Hepatocyte (in vitro differentiated cells): ENCODE measurements around the gene RNPS1. TPM values are rescaled to one million over a fixed set of nuclear protein-coding genes. Genes with fewer than 3 reads are reported as not detected.

Source experiments
- DNase-seq: peaks from one replicate; pipeline ENCODE4 v3.0.0-alpha.2; 2016; ENCODE audit warnings: low spot score
- H2AFZ ChIP-seq: fragments of 200-600 bp; sonication (generic); 2 replicates; pipeline ENCODE4 v1.6.0; 2016; ENCODE audit warnings: antibody characterized with exemption, mild to moderate bottlenecking
- H3K27ac ChIP-seq: fragments of 200-600 bp; sonication (generic); 2 replicates; pipeline ENCODE4 v1.5.1; 2016; ENCODE audit warnings: mild to moderate bottlenecking
- H3K27me3 ChIP-seq: fragments of 200-600 bp; sonication (generic); 2 replicates; pipeline ENCODE4 v1.6.1; 2016
- H3K36me3 ChIP-seq: fragments of 200-600 bp; sonication (generic); replicated peaks from 2 replicates; pipeline ENCODE4 v1.5.1; 2016; ENCODE audit warnings: low read depth; ENCODE audit not compliant: insufficient read depth
- H3K4me1 ChIP-seq: fragments of 200-600 bp; sonication (generic); 2 replicates; pipeline ENCODE4 v1.5.1; 2016; ENCODE audit warnings: mild to moderate bottlenecking, moderate library complexity; ENCODE audit not compliant: insufficient read depth
- H3K4me2 ChIP-seq: fragments of 200-600 bp; sonication (generic); 2 replicates; pipeline ENCODE4 v1.6.0; 2016
- H3K4me3 ChIP-seq: fragments of 200-600 bp; sonication (generic); 2 replicates; pipeline ENCODE4 v1.5.1; 2016; ENCODE audit warnings: mild to moderate bottlenecking
- H3K79me2 ChIP-seq: fragments of 200-600 bp; sonication (generic); 2 replicates; pipeline ENCODE4 v1.6.0; 2017; ENCODE audit warnings: mild to moderate bottlenecking
- H3K9me2 ChIP-seq: fragments of 200-600 bp; sonication (generic); replicated peaks from 2 replicates; pipeline ENCODE4 v1.6.0; 2017; ENCODE audit warnings: mild to moderate bottlenecking; ENCODE audit not compliant: insufficient read depth
- H3K9me3 ChIP-seq: fragments of 200-600 bp; sonication (generic); 2 replicates; pipeline ENCODE4 v1.5.1; 2016; ENCODE audit warnings: low read depth, mild to moderate bottlenecking
- H4K20me1 ChIP-seq: fragments of 200-600 bp; sonication (generic); 2 replicates; pipeline ENCODE4 v1.6.0; 2016; ENCODE audit warnings: mild to moderate bottlenecking; ENCODE audit not compliant: insufficient read depth, poor library complexity, severe bottlenecking
- CTCF ChIP-seq: fragments of 200-600 bp; sonication (generic); IDR thresholded peaks from 2 replicates; pipeline ENCODE4 v1.5.1; 2016; ENCODE audit warnings: antibody characterized with exemption, mild to moderate bottlenecking; ENCODE audit not compliant: poor library complexity
- EZH2 ChIP-seq: fragments of 200-600 bp; sonication (generic); IDR thresholded peaks from 2 replicates; pipeline ENCODE4 v1.6.1; 2016; ENCODE audit warnings: antibody characterized with exemption, mild to moderate bottlenecking, borderline replicate concordance
- EZH2phosphoT487 ChIP-seq: fragments of 200-600 bp; sonication (generic); IDR thresholded peaks from one replicate; pipeline ENCODE4 v1.6.1; 2018; ENCODE audit warnings: antibody characterized with exemption, mild to moderate bottlenecking, low read depth, moderate library complexity; ENCODE audit not compliant: unreplicated experiment, severe bottlenecking
- WGBS: methylation state at CpG from one replicate; pipeline ENCODE4 v1.1.6; 2016; ENCODE audit warnings: low lambda C conversion rate; ENCODE audit errors: missing lambda C conversion rate; 5-methylcytosine and 5-hydroxymethylcytosine counted together
- microRNA counts: library from miRNA; unstranded; fragments of <30 nt; microRNA quantifications from one replicate; lab custom pipeline; 2017
- microRNA-seq: library from miRNA; unstranded; fragments of <30 nt; microRNA quantifications from one replicate; pipeline ENCODE4, GENCODE V29; 2017
- polyA plus RNA-seq: library from polyadenylated mRNA; unstranded; fragments of >200 nt; fragmentation: Nextera tagmentation; extraction: Ambion mirVana; gene quantifications from 2 replicates; pipeline ENCODE4 v1.2.1, GENCODE V29; 2016
- small RNA-seq: library from RNA; depleted of rRNA; stranded (forward); fragments of <200 nt; gene quantifications from one replicate; pipeline ENCODE3, GENCODE V24; 2014
- total RNA-seq: library from RNA; depleted of rRNA; stranded (reverse); fragments of >200 nt; gene quantifications from 2 replicates; pipeline ENCODE4 v1.2.3, GENCODE V29; 2014

Gene RNPS1
- total and polyA plus RNA-seq, 2 experiments from 2014 or later: 128 to 198 TPM

GRCh38 chr16:2205104-2205966 lies 62.6 kb downstream of the RNPS1 start, which contains the start of gene MLST8:
TSS of gene MLST8 (plus strand) at chr16:2205454. CDS start at chr16:2206086, 632 bp downstream.
- Histone ChIP-seq H4K20me1 (no peaks in the 10 kb centered on the region), H3K36me3 (no peaks in the 10 kb centered on the region), H3K79me2 (peaks cover 12% of the 10 kb centered on the region), H3K4me2 (peak within 1 kb of the TSS; percentile 97), H3K9me3 (no peaks in the 10 kb centered on the region), H2AFZ (peak within 1 kb of the TSS; percentile 92), H3K4me1 (peaks cover 8% of the 10 kb centered on the region), H3K9me2 (no peaks in the 10 kb centered on the region), H3K4me3 (peak within 1 kb of the TSS; percentile 97), H3K27ac (peak within 1 kb of the TSS; percentile 99), H3K27me3 (no peaks in the 10 kb centered on the region)
- WGBS: under 1% methylated on average over 49 of the region's 93 CpGs
- peak; percentile 94 for DNase-seq
- TF ChIP-seq EZH2: no peak
- TF ChIP-seq CTCF: peak; percentile 15

- Histone ChIP-seq H3K27ac (peak overlapping the region; percentile 99), H3K36me3 (no peaks in the 10 kb centered on the region), H3K27me3 (no peaks in the 10 kb centered on the region), H3K4me2 (peak overlapping the region; percentile 75), H3K79me2 (peaks cover 12% of the 10 kb centered on the region), H3K4me1 (peaks cover 8% of the 10 kb centered on the region), H4K20me1 (no peaks in the 10 kb centered on the region), H2AFZ (peak overlapping the region; percentile 92), H3K4me3 (peak overlapping the region; percentile 97), H3K9me3 (no peaks in the 10 kb centered on the region), H3K9me2 (no peaks in the 10 kb centered on the region)
- 83% methylated on average over 13 of the region's 13 CpGs for WGBS
- no peak for DNase-seq
- TF ChIP-seq EZH2 (no peak), EZH2phosphoT487 (no peak), CTCF (no peak)
These were observed 63.4 kb downstream of the RNPS1 start for GRCh38 chr16:2204416-2205103.

MicroRNAs encoded within 50 kb of the gene (microRNA counts, 767-probe panel; counts per million panel counts)
- not detected for microRNA hsa-miR-940 (lab: Ali Mortazavi, UCI)

Small RNA genes within 50 kb of the gene (microRNA-seq; reads per million reads assigned to microRNA genes)
- gene MIR3677 (not detected), gene MIR4717 (not detected)

Small RNA genes within 50 kb of the gene (small RNA-seq; reads per million reads assigned to genes)
- gene MIR3677 (not detected), gene MIR4717 (not detected)

Other genes starting within 250 kb of the RNPS1 start
- 2.7 and 4.1 TPM in 2 replicates for gene NPW, start 248.3 kb downstream of the RNPS1 start, total RNA-seq
- gene NPW, start 248.3 kb downstream of the RNPS1 start, polyA plus RNA-seq: 45.2 and 57.6 TPM in 2 replicates
- 25.9 and 29.6 TPM in 2 replicates for gene NHERF2, start 241.2 kb downstream of the RNPS1 start, total RNA-seq
- gene NHERF2, start 241.2 kb downstream of the RNPS1 start, polyA plus RNA-seq: 37.7 and 43.8 TPM in 2 replicates
- 19.6 and 20.2 TPM in 2 replicates for gene NTHL1, start 220.3 kb downstream of the RNPS1 start, total RNA-seq
- gene NTHL1, start 220.3 kb downstream of the RNPS1 start, polyA plus RNA-seq: 23.4 and 28.5 TPM in 2 replicates
- 39.5 and 41.8 TPM in 2 replicates for gene TSC2, start 220.1 kb downstream of the RNPS1 start, total RNA-seq
- gene TSC2, start 220.1 kb downstream of the RNPS1 start, polyA plus RNA-seq: 78.7 and 113 TPM in 2 replicates
- 40.2 and 60.6 TPM in 2 replicates for gene PKD1, start 132.2 kb downstream of the RNPS1 start, total RNA-seq
- gene PKD1, start 132.2 kb downstream of the RNPS1 start, polyA plus RNA-seq: 35.9 and 49.3 TPM in 2 replicates
- gene RAB26, start 119.5 kb downstream of the RNPS1 start, total RNA-seq: 4.1 and 8.3 TPM in 2 replicates
- 11.3 and 15.0 TPM in 2 replicates for gene RAB26, start 119.5 kb downstream of the RNPS1 start, polyA plus RNA-seq
- gene TRAF7, start 112.3 kb downstream of the RNPS1 start, total RNA-seq: 55.1 and 73.4 TPM in 2 replicates
- 30.0 and 37.4 TPM in 2 replicates for gene TRAF7, start 112.3 kb downstream of the RNPS1 start, polyA plus RNA-seq
- gene CASKIN1, start 71.5 kb downstream of the RNPS1 start, total RNA-seq: 0.47 and 0.80 TPM in 2 replicates
- 1.7 TPM in 2 replicates for gene CASKIN1, start 71.5 kb downstream of the RNPS1 start, polyA plus RNA-seq
- gene MLST8, start 62.7 kb downstream of the RNPS1 start, total RNA-seq: 28.3 and 52.4 TPM in 2 replicates
- 87.3 and 88.3 TPM in 2 replicates for gene MLST8, start 62.7 kb downstream of the RNPS1 start, polyA plus RNA-seq
- 3.3 and 9.9 TPM in 2 replicates for gene BRICD5, start 57.3 kb downstream of the RNPS1 start, total RNA-seq
- gene BRICD5, start 57.3 kb downstream of the RNPS1 start, polyA plus RNA-seq: 6.2 and 14.8 TPM in 2 replicates
- gene PGP, start 53.3 kb downstream of the RNPS1 start, total RNA-seq: 20.6 and 24.8 TPM in 2 replicates
- 34.2 and 38.0 TPM in 2 replicates for gene PGP, start 53.3 kb downstream of the RNPS1 start, polyA plus RNA-seq
- gene E4F1, start 44.5 kb downstream of the RNPS1 start, total RNA-seq: 18.1 and 19.7 TPM in 2 replicates
- 15.5 and 28.4 TPM in 2 replicates for gene E4F1, start 44.5 kb downstream of the RNPS1 start, polyA plus RNA-seq
- 0.23 and 0.64 TPM in 2 replicates for gene DNASE1L2, start 31.7 kb downstream of the RNPS1 start, total RNA-seq
- 0.27 and 0.80 TPM in 2 replicates for gene DNASE1L2, start 31.7 kb downstream of the RNPS1 start, polyA plus RNA-seq
- 59.9 and 71.4 TPM in 2 replicates for gene ECI1, start 16.5 kb downstream of the RNPS1 start, total RNA-seq
- 133 and 156 TPM in 2 replicates for gene ECI1, start 16.5 kb downstream of the RNPS1 start, polyA plus RNA-seq
- 1.5 and 1.8 TPM in 2 replicates for gene ABCA3, start 72.6 kb upstream of the RNPS1 start, total RNA-seq
- gene ABCA3, start 72.6 kb upstream of the RNPS1 start, polyA plus RNA-seq: 0.94 and 4.9 TPM in 2 replicates
- gene CCNF, start 161.3 kb upstream of the RNPS1 start, total RNA-seq: 4.7 TPM in 2 replicates
- 4.3 and 6.5 TPM in 2 replicates for gene CCNF, start 161.3 kb upstream of the RNPS1 start, polyA plus RNA-seq
- gene TEDC2, start 192.0 kb upstream of the RNPS1 start, total RNA-seq: 6.2 and 7.6 TPM in 2 replicates
- 7.1 and 8.1 TPM in 2 replicates for gene TEDC2, start 192.0 kb upstream of the RNPS1 start, polyA plus RNA-seq
- gene NTN3, start 203.2 kb upstream of the RNPS1 start, total RNA-seq: 4.5 and 4.8 TPM in 2 replicates
- 1.1 and 2.4 TPM in 2 replicates for gene NTN3, start 203.2 kb upstream of the RNPS1 start, polyA plus RNA-seq
- gene TBC1D24, start 207.0 kb upstream of the RNPS1 start, total RNA-seq: 10.4 and 13.6 TPM in 2 replicates
- gene TBC1D24, start 207.0 kb upstream of the RNPS1 start, polyA plus RNA-seq: 8.3 and 10.9 TPM in 2 replicates
- 81.4 and 89.8 TPM in 2 replicates for gene ATP6V0C, start 245.8 kb upstream of the RNPS1 start, total RNA-seq
- gene ATP6V0C, start 245.8 kb upstream of the RNPS1 start, polyA plus RNA-seq: 375 and 385 TPM in 2 replicates